Activated naive CD4-positive, alpha-beta T cell treated with anti-CD3 and anti-CD28 coated beads, Interleukin-2, amount 50 U/mL, for 24 hours (primary cell): Measurements from ENCODE around the gene GNG12.

ENCODE experiments used
- H3K27ac Mint-ChIP-seq: one replicate; pipeline ENCODE4 v1.8.0; 2021; ENCODE audit warnings: mild to moderate bottlenecking, mixed read lengths
- H3K27me3 Mint-ChIP-seq: one replicate; pipeline ENCODE4 v1.8.0; 2021; ENCODE audit warnings: mixed read lengths
- H3K36me3 Mint-ChIP-seq: one replicate; pipeline ENCODE4 v1.8.0; 2021; ENCODE audit warnings: mixed read lengths
- H3K4me1 Mint-ChIP-seq: one replicate; pipeline ENCODE4 v1.8.0; 2021; ENCODE audit warnings: mixed read lengths
- H3K4me3 Mint-ChIP-seq: one replicate; pipeline ENCODE4 v1.8.0; 2021; ENCODE audit warnings: mild to moderate bottlenecking, mixed read lengths
- H3K9me3 Mint-ChIP-seq: one replicate; pipeline ENCODE4 v1.8.0; 2021; ENCODE audit warnings: mixed read lengths

Gene GNG12

GRCh38 chr1:67832737-67833601, at the start of gene GNG12:
Gene GNG12, minus strand, starts transcription at chr1:67833467. Its CDS starts 125,781 bp downstream, at chr1:67707686.
- peaks cover 52% of the 10 kb centered on the region for H3K27me3 Mint-ChIP-seq
- H3K4me1 Mint-ChIP-seq: peaks cover 17% of the 10 kb centered on the region
- H3K36me3 Mint-ChIP-seq: no peaks in the 10 kb centered on the region
- no peak within 1 kb of the TSS for H3K27ac Mint-ChIP-seq
- H3K4me3 Mint-ChIP-seq: peak within 1 kb of the TSS; percentile 80
- H3K9me3 Mint-ChIP-seq: no peaks in the 10 kb centered on the region

- H3K4me1 Mint-ChIP-seq: no peaks in the 10 kb centered on the region
- H3K36me3 Mint-ChIP-seq: no peaks in the 10 kb centered on the region
- peaks cover 4% of the 10 kb centered on the region for H3K27me3 Mint-ChIP-seq
- no peak overlapping the region for H3K27ac Mint-ChIP-seq
- H3K4me3 Mint-ChIP-seq: no peak overlapping the region
- H3K9me3 Mint-ChIP-seq: no peaks in the 10 kb centered on the region
Observed at GRCh38 chr1:67882196-67882958, 49.1 kb upstream of the GNG12 start.

- Mint-ChIP-seq H3K4me3 (no peak overlapping the region), H3K36me3 (no peaks in the 10 kb centered on the region), H3K27me3 (peaks cover 6% of the 10 kb centered on the region), H3K9me3 (peaks cover 3% of the 10 kb centered on the region), H3K4me1 (no peaks in the 10 kb centered on the region), H3K27ac (no peak overlapping the region)
Observed at GRCh38 chr1:67880056-67880601, 46.9 kb upstream of the GNG12 start.

GRCh38 chr1:67879485-67879884, 46.2 kb upstream of the GNG12 start:
- peaks cover 5% of the 10 kb centered on the region for H3K9me3 Mint-ChIP-seq
- no peak overlapping the region for H3K27ac Mint-ChIP-seq
- no peaks in the 10 kb centered on the region for H3K36me3 Mint-ChIP-seq
- peaks cover 6% of the 10 kb centered on the region for H3K27me3 Mint-ChIP-seq
- no peak overlapping the region for H3K4me3 Mint-ChIP-seq
- H3K4me1 Mint-ChIP-seq: no peaks in the 10 kb centered on the region

- Mint-ChIP-seq H3K4me1 (no peaks in the 10 kb centered on the region), H3K36me3 (no peaks in the 10 kb centered on the region), H3K27me3 (peaks cover 11% of the 10 kb centered on the region), H3K4me3 (no peak overlapping the region), H3K27ac (no peak overlapping the region), H3K9me3 (peaks cover 5% of the 10 kb centered on the region)
Observed at GRCh38 chr1:67874501-67875111, 41.3 kb upstream of the GNG12 start.

GRCh38 chr1:67869233-67869632, 36.0 kb upstream of the GNG12 start:
- H3K36me3 Mint-ChIP-seq: no peaks in the 10 kb centered on the region
- H3K9me3 Mint-ChIP-seq: no peaks in the 10 kb centered on the region
- peaks cover 20% of the 10 kb centered on the region for H3K27me3 Mint-ChIP-seq
- no peaks in the 10 kb centered on the region for H3K4me1 Mint-ChIP-seq
- H3K4me3 Mint-ChIP-seq: no peak overlapping the region
- H3K27ac Mint-ChIP-seq: no peak overlapping the region

- Mint-ChIP-seq H3K36me3 (no peaks in the 10 kb centered on the region), H3K27ac (no peak overlapping the region), H3K9me3 (no peaks in the 10 kb centered on the region), H3K4me1 (no peaks in the 10 kb centered on the region), H3K27me3 (peaks cover 19% of the 10 kb centered on the region), H3K4me3 (no peak overlapping the region)
Observed at GRCh38 chr1:67863637-67864036, 30.4 kb upstream of the GNG12 start.

- Mint-ChIP-seq H3K27me3 (peaks cover 19% of the 10 kb centered on the region), H3K4me3 (no peak overlapping the region), H3K27ac (no peak overlapping the region), H3K9me3 (no peaks in the 10 kb centered on the region), H3K4me1 (no peaks in the 10 kb centered on the region), H3K36me3 (no peaks in the 10 kb centered on the region)
Observed at GRCh38 chr1:67862685-67863084, 29.4 kb upstream of the GNG12 start.

GRCh38 chr1:67861856-67862516, 28.7 kb upstream of the GNG12 start:
- Mint-ChIP-seq H3K27ac (no peak overlapping the region), H3K9me3 (no peaks in the 10 kb centered on the region), H3K36me3 (no peaks in the 10 kb centered on the region), H3K4me3 (no peak overlapping the region), H3K4me1 (no peaks in the 10 kb centered on the region), H3K27me3 (peaks cover 19% of the 10 kb centered on the region)

GRCh38 chr1:67860776-67861175, 27.5 kb upstream of the GNG12 start:
- Mint-ChIP-seq H3K36me3 (no peaks in the 10 kb centered on the region), H3K4me3 (no peak overlapping the region), H3K9me3 (no peaks in the 10 kb centered on the region), H3K27ac (no peak overlapping the region), H3K27me3 (peaks cover 16% of the 10 kb centered on the region), H3K4me1 (no peaks in the 10 kb centered on the region)

- no peak overlapping the region for H3K4me3 Mint-ChIP-seq
- peaks cover 5% of the 10 kb centered on the region for H3K27me3 Mint-ChIP-seq
- H3K36me3 Mint-ChIP-seq: no peaks in the 10 kb centered on the region
- no peaks in the 10 kb centered on the region for H3K9me3 Mint-ChIP-seq
- no peaks in the 10 kb centered on the region for H3K4me1 Mint-ChIP-seq
- no peak overlapping the region for H3K27ac Mint-ChIP-seq
Observed at GRCh38 chr1:67856921-67857320, 23.7 kb upstream of the GNG12 start.

- Mint-ChIP-seq H3K4me3 (no peak overlapping the region), H3K9me3 (no peaks in the 10 kb centered on the region), H3K36me3 (no peaks in the 10 kb centered on the region), H3K4me1 (no peaks in the 10 kb centered on the region), H3K27ac (no peak overlapping the region), H3K27me3 (peaks cover 7% of the 10 kb centered on the region)
Observed at GRCh38 chr1:67855961-67856360, 22.7 kb upstream of the GNG12 start.

- Mint-ChIP-seq H3K4me1 (no peaks in the 10 kb centered on the region), H3K4me3 (no peak overlapping the region), H3K27ac (no peak overlapping the region), H3K36me3 (no peaks in the 10 kb centered on the region), H3K9me3 (no peaks in the 10 kb centered on the region), H3K27me3 (peaks cover 10% of the 10 kb centered on the region)
Observed at GRCh38 chr1:67855444-67855843, 22.2 kb upstream of the GNG12 start.

- no peak overlapping the region for H3K4me3 Mint-ChIP-seq
- H3K9me3 Mint-ChIP-seq: no peaks in the 10 kb centered on the region
- H3K4me1 Mint-ChIP-seq: no peaks in the 10 kb centered on the region
- H3K36me3 Mint-ChIP-seq: no peaks in the 10 kb centered on the region
- H3K27ac Mint-ChIP-seq: no peak overlapping the region
- H3K27me3 Mint-ChIP-seq: peaks cover 14% of the 10 kb centered on the region
Observed at GRCh38 chr1:67853704-67854103, 20.4 kb upstream of the GNG12 start.

GRCh38 chr1:67851800-67852199, 18.5 kb upstream of the GNG12 start:
- no peak overlapping the region for H3K27ac Mint-ChIP-seq
- H3K9me3 Mint-ChIP-seq: no peaks in the 10 kb centered on the region

More at GRCh38 chr1:67851800-67852199, 18.5 kb upstream of the GNG12 start:
- H3K4me1 Mint-ChIP-seq: no peaks in the 10 kb centered on the region
- no peaks in the 10 kb centered on the region for H3K36me3 Mint-ChIP-seq
- peaks cover 18% of the 10 kb centered on the region for H3K27me3 Mint-ChIP-seq
- no peak overlapping the region for H3K4me3 Mint-ChIP-seq
